PC-9 (cell line): ENCODE measurements around the gene CD79B.

ENCODE experiments used
- EZH2 ChIP-seq: fragments of 200-600 bp; sonication (generic); IDR thresholded peaks from 2 replicates; pipeline ENCODE4 v1.8.0; 2017; ENCODE audit warnings: antibody characterized with exemption, low read depth
- TF ChIP-seq, protein P1 (sequence below): fragments of 200-600 bp; sonication (generic); conservative IDR thresholded peaks from 2 replicates; pipeline ENCODE4 v1.6.1; 2017; ENCODE audit warnings: mixed run types, antibody characterized with exemption, mild to moderate bottlenecking, moderate library complexity

DNA sequence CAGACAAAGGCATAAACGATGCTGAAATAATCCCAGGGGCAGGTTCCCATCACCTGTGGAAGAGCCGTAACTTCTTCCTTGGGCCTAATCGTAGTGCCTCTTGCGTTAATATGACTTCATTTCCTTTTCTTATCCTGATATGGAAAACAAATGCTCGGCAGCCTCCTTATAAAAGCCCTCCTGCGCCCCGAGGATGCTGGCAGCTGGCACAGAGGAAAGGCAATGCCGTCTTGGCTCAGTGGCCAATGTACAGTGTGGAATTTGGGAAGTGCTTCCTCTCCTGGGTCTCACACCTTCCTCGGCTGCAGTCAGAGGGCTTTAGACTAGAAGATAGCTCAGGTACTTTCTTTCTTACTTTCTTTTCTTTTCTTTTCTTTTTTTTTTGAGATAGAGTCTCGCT lies 37.1 kb upstream of the CD79B start:
- TF ChIP-seq, protein P1, sequence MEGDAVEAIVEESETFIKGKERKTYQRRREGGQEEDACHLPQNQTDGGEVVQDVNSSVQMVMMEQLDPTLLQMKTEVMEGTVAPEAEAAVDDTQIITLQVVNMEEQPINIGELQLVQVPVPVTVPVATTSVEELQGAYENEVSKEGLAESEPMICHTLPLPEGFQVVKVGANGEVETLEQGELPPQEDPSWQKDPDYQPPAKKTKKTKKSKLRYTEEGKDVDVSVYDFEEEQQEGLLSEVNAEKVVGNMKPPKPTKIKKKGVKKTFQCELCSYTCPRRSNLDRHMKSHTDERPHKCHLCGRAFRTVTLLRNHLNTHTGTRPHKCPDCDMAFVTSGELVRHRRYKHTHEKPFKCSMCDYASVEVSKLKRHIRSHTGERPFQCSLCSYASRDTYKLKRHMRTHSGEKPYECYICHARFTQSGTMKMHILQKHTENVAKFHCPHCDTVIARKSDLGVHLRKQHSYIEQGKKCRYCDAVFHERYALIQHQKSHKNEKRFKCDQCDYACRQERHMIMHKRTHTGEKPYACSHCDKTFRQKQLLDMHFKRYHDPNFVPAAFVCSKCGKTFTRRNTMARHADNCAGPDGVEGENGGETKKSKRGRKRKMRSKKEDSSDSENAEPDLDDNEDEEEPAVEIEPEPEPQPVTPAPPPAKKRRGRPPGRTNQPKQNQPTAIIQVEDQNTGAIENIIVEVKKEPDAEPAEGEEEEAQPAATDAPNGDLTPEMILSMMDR, result no peak
- TF ChIP-seq EZH2, result no peak
